Measurements from ENCODE around the gene NFKBIE.
"Not testable (repeated sequence)": the region's sequence is repeated elsewhere in the genome, so short reads cannot be mapped to it uniquely, and the experiment has no call there.

NFKBIE gene, protein sequence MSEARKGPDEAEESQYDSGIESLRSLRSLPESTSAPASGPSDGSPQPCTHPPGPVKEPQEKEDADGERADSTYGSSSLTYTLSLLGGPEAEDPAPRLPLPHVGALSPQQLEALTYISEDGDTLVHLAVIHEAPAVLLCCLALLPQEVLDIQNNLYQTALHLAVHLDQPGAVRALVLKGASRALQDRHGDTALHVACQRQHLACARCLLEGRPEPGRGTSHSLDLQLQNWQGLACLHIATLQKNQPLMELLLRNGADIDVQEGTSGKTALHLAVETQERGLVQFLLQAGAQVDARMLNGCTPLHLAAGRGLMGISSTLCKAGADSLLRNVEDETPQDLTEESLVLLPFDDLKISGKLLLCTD
- total RNA-seq, result 19.8 to 68.3 (median 41.6) reads per million in 9 experiments

GRCh38 chr6:44265007-44265721 is at the start of gene NFKBIE:
Gene NFKBIE (minus strand): TSS chr6:44265551. CDS start chr6:44265346, 205 bp downstream.
- ATAC-seq (replicated peaks), result peak; percentile 75
- peaks cover 15 to 19% of the 10 kb centered on the region in 2 donors for H3K27me3 Mint-ChIP-seq
- peak within 1 kb of the TSS; percentile 98 for H3K4me3 Mint-ChIP-seq
- H3K36me3 Mint-ChIP-seq (ENCODE audit: insufficient read depth), result peaks cover 44% of the 10 kb centered on the region
- H3K4me1 Mint-ChIP-seq (ENCODE audit: low read depth in 2 of 2), result peaks cover 42 to 43% of the 10 kb centered on the region in 2 donors
- peak; percentile 93 to 95 (median 93) for DNase-seq
- peak within 1 kb of the TSS; percentile 99 for H3K27ac Mint-ChIP-seq
- H3K9me3 Mint-ChIP-seq, result no peaks in the 10 kb centered on the region

GRCh38 chr6:44314657-44315056 is 49.3 kb upstream of the NFKBIE start:
- H3K9me3 Mint-ChIP-seq; DNase-seq; ATAC-seq (replicated peaks); H3K4me3 Mint-ChIP-seq; H3K27ac Mint-ChIP-seq: not testable (repeated sequence)
- peaks cover 14% of the 10 kb centered on the region for H3K36me3 Mint-ChIP-seq (ENCODE audit: insufficient read depth)
- H3K27me3 Mint-ChIP-seq, result peaks cover 27% of the 10 kb centered on the region in 2 donors
- peaks cover 14 to 28% of the 10 kb centered on the region in 2 donors for H3K4me1 Mint-ChIP-seq (ENCODE audit: low read depth in 2 of 2)

DNA sequence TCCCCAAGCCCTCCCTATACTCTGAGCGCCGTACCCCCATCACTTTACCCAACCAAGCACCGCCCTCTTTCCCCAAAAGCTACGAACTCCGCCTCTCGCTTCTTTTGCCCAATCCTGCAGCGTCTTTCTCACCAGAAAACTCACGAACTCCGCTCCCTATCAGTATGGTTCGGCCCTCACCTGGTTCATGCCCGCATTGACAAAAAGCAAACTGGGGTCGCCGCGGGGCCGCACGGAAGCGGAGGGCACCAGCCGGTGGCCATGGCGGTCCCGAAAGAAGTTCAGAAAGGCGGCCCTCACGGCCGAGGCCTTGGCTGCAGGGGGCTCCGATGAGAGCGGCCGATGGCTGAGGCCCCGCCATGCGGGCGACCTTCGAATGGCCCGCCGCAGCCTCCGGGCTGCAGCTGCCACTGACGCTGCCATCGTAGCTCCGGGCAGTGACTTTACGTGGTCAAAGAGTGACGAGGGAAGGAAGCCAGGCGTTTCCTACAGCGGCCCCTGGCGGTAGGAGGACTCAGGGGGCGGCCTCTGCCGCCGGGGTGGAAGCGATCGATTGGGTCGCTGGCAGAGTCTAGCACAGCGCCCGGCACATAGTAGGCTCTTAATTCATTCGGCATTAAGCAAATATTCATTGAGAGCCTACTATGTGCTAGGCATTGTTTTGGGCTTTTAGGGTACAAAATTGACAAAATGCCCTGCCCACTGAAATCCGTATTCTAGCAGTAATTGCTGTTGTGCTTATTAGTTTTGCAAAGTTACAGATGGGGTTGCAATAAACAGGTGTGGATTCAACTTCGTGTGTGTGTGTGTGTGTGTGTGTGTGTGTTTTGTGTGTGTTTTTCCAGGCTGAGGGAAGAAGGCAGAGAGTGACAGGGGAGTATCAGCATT is 47.8 kb upstream of the NFKBIE start, which contains the start of gene AARS2:
Gene AARS2 (minus strand): TSS at position 447 of the 888 bp plus-strand sequence. CDS start 24 bp downstream, at position 423.
- H3K36me3 Mint-ChIP-seq (ENCODE audit: insufficient read depth), result peaks cover 22% of the 10 kb centered on the region
- H3K4me1 Mint-ChIP-seq (ENCODE audit: low read depth in 2 of 2), result peaks cover 14 to 30% of the 10 kb centered on the region in 2 donors
- ATAC-seq (replicated peaks) (peak; percentile 95), DNase-seq (peak; percentile 93 to 94 (median 93))
- peak within 1 kb of the TSS; percentile 97 to 99 for H3K27ac Mint-ChIP-seq
- H3K4me3 Mint-ChIP-seq, result peak within 1 kb of the TSS; percentile 100
- H3K9me3 Mint-ChIP-seq, result no peaks in the 10 kb centered on the region
- peaks cover 12% of the 10 kb centered on the region in 2 donors for H3K27me3 Mint-ChIP-seq

GRCh38 chr6:44311767-44312166 is 46.4 kb upstream of the NFKBIE start:
- no peaks in the 10 kb centered on the region for H3K27me3 Mint-ChIP-seq
- DNase-seq, result no peak
- peak overlapping the region; percentile 100 for H3K4me3 Mint-ChIP-seq
- peaks cover 22% of the 10 kb centered on the region for H3K36me3 Mint-ChIP-seq (ENCODE audit: insufficient read depth)
- H3K9me3 Mint-ChIP-seq, result no peaks in the 10 kb centered on the region
- peaks cover 14 to 30% of the 10 kb centered on the region in 2 donors for H3K4me1 Mint-ChIP-seq (ENCODE audit: low read depth in 2 of 2)
- ATAC-seq (replicated peaks), result no peak
- H3K27ac Mint-ChIP-seq, result peak overlapping the region in 1 of 2 donors; percentile 97

DNA sequence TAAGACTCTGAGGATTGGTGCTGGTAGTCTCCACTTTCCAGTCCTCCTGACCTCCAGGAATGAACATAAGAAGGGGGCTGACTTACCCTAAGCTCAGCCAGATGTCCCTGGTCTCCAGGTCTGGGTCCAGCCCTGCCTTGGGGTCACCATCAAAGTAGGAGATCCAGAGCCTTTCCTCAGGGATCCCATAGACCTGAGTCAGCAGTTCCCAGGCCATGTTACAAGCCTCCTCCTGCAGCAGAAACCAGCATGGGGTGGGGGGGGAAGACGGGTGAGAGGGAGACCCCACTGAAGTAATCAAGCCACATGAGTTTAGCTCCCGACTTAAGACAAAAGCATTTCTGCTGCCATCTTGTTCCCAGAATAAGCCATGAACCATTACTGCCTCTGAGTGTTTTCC is 46.0 kb upstream of the NFKBIE start:
- H3K4me1 Mint-ChIP-seq (ENCODE audit: low read depth in 2 of 2), result peaks cover 14 to 30% of the 10 kb centered on the region in 2 donors
- H3K4me3 Mint-ChIP-seq, result peak overlapping the region; percentile 100

DNA sequence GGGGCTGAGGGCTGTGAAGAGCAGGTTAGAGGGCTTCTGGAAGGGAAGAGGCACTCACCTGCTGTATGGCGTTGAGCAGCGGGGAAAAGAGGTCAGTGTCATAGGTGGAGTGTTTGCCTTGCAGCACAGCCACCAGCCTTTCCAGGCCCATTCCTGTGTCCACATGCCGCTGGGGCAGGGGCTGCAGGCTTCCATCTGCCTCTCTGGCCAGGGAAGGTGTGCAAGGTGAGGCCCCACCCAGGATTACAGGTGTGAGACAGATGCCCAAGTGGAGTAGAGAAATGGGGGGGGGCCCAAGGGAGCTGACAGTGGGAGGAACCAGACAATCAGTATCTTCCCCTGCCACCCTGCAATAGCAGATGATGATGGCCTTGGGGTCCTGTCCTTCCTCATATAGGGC is 44.9 kb upstream of the NFKBIE start:
- peaks cover 14 to 35% of the 10 kb centered on the region in 2 donors for H3K4me1 Mint-ChIP-seq (ENCODE audit: low read depth in 2 of 2)
- no peak overlapping the region for H3K27ac Mint-ChIP-seq
- H3K4me3 Mint-ChIP-seq, result no peak overlapping the region
- peaks cover 25% of the 10 kb centered on the region for H3K36me3 Mint-ChIP-seq (ENCODE audit: insufficient read depth)
- no peak for DNase-seq
- no peaks in the 10 kb centered on the region for H3K27me3 Mint-ChIP-seq
- ATAC-seq (replicated peaks), result no peak
- no peaks in the 10 kb centered on the region for H3K9me3 Mint-ChIP-seq

More for the DNA sequence above, 46.0 kb upstream of the NFKBIE start:
- no peak for ATAC-seq (replicated peaks)
- Mint-ChIP-seq H3K36me3 (ENCODE audit: insufficient read depth) (peaks cover 22% of the 10 kb centered on the region), H3K27me3 (no peaks in the 10 kb centered on the region), H3K27ac (no peak overlapping the region), H3K9me3 (no peaks in the 10 kb centered on the region)
- DNase-seq, result no peak

GRCh38 chr6:44309631-44310030 is 44.3 kb upstream of the NFKBIE start:
- H3K4me1 Mint-ChIP-seq (ENCODE audit: low read depth in 2 of 2), result peaks cover 14 to 35% of the 10 kb centered on the region in 2 donors
- H3K27ac Mint-ChIP-seq, result no peak overlapping the region
- DNase-seq, result no peak
- no peaks in the 10 kb centered on the region for H3K9me3 Mint-ChIP-seq
- no peak for ATAC-seq (replicated peaks)
- H3K27me3 Mint-ChIP-seq, result no peaks in the 10 kb centered on the region
- no peak overlapping the region for H3K4me3 Mint-ChIP-seq
- peaks cover 25% of the 10 kb centered on the region for H3K36me3 Mint-ChIP-seq (ENCODE audit: insufficient read depth)

DNA sequence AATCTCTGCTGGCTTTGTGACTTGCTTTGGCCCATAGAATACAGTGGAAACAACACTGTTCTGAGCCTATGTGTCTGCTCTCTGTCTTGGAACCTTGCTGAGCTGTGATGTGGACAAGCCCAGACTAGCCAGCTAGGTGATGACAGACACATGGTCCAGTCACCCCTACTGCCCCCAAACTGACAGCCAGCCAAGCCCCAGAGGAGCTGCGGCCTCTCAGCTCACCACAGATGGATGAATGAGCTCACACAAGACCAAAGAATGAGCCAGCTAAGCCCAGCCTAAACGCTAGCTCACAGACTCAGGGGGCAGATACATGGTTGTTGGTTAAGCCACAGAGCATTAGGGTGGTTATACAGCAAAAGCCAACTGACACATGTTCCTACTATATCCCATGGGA is 43.7 kb upstream of the NFKBIE start:
- H3K4me3 Mint-ChIP-seq, result no peak overlapping the region
- H3K36me3 Mint-ChIP-seq (ENCODE audit: insufficient read depth), result peaks cover 25% of the 10 kb centered on the region
- DNase-seq (no peak), ATAC-seq (replicated peaks) (no peak)
- no peaks in the 10 kb centered on the region for H3K9me3 Mint-ChIP-seq
- no peaks in the 10 kb centered on the region for H3K27me3 Mint-ChIP-seq
- peak overlapping the region in 1 of 2 donors; percentile 38 for H3K27ac Mint-ChIP-seq
- H3K4me1 Mint-ChIP-seq (ENCODE audit: low read depth in 2 of 2), result peaks cover 14 to 35% of the 10 kb centered on the region in 2 donors

GRCh38 chr6:44307217-44307616 is 41.9 kb upstream of the NFKBIE start:
- ATAC-seq (replicated peaks), result no peak
- Mint-ChIP-seq H3K27ac (peak overlapping the region in 1 of 2 donors; percentile 13), H3K4me3 (no peak overlapping the region), H3K36me3 (ENCODE audit: insufficient read depth) (peaks cover 20% of the 10 kb centered on the region), H3K4me1 (ENCODE audit: low read depth in 2 of 2) (peaks cover 5 to 22% of the 10 kb centered on the region in 2 donors), H3K9me3 (no peaks in the 10 kb centered on the region), H3K27me3 (no peaks in the 10 kb centered on the region)
- no peak for DNase-seq

- Mint-ChIP-seq H3K27ac (peak overlapping the region in 1 of 2 donors; percentile 13), H3K4me3 (no peak overlapping the region), H3K27me3 (no peaks in the 10 kb centered on the region), H3K9me3 (no peaks in the 10 kb centered on the region), H3K36me3 (ENCODE audit: insufficient read depth) (peaks cover 24% of the 10 kb centered on the region), H3K4me1 (ENCODE audit: low read depth in 2 of 2) (peaks cover 2 to 18% of the 10 kb centered on the region in 2 donors)
- ATAC-seq (replicated peaks) (no peak), DNase-seq (no peak)
These were observed 41.4 kb upstream of the NFKBIE start for GRCh38 chr6:44306710-44307109.

- Mint-ChIP-seq H3K4me3 (no peak overlapping the region), H3K27me3 (no peaks in the 10 kb centered on the region), H3K36me3 (ENCODE audit: insufficient read depth) (peaks cover 24% of the 10 kb centered on the region), H3K27ac (peak overlapping the region in 1 of 2 donors; percentile 19), H3K9me3 (no peaks in the 10 kb centered on the region), H3K4me1 (ENCODE audit: low read depth in 2 of 2) (peaks cover 2 to 13% of the 10 kb centered on the region in 2 donors)
- ATAC-seq (replicated peaks), result no peak
- no peak for DNase-seq
These were observed 39.9 kb upstream of the NFKBIE start for GRCh38 chr6:44305200-44305725.

DNA sequence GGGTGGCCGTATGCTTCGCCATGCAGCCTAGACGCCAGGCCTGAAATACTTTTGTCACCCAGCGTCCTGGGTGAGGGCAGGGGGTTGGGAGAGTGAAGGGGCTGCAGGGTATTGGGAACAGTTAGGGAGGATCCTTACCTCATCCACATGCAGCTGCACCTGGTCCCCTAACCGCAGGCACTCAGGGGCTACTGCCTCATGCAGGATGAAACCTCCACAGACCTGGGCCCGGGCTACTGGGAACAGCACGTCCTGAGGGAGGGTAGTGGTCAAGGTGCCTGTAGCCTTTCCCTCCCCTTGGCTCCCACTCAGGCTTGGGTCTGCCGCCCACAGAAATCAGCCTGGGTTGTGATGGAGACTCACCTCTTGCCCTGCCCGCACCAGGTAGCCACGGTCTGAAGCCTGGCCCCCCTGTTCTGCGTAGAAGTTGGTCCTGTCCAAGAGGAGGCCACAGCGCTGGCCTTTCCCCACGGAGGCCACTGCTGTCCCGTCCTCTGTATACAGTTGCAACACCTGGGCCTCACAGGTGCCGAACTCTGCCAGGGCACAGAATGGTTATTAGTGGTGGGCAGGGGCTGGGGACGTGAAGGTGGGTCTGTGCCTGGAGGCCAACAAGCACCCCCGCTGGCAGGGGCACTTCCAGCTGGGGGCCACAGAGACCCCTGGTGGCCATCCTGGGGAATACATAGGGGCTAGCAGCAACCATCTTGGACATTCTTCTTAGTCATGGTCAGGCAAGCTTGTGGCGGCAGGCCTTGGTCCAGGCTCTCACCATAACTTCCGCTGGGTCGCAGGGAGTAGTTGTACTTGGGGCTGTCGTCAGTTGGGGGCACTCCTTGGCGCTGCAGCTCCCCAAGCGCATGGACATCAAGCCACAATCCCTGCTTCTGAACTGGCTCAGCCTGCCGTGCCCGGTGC is 39.2 kb upstream of the NFKBIE start:
- ATAC-seq (replicated peaks) (peak; percentile 69), DNase-seq (peak; percentile 28 to 37 (median 33))
- Mint-ChIP-seq H3K9me3 (no peaks in the 10 kb centered on the region), H3K4me3 (no peak overlapping the region), H3K4me1 (ENCODE audit: low read depth in 2 of 2) (peaks cover 0 to 6% of the 10 kb centered on the region in 2 donors), H3K27ac (no peak overlapping the region), H3K36me3 (ENCODE audit: insufficient read depth) (peaks cover 17% of the 10 kb centered on the region), H3K27me3 (no peaks in the 10 kb centered on the region)

Data from effector memory CD8-positive, alpha-beta T cell (primary cell).